Stimulated activated CD4-positive, alpha-beta T cell treated with anti-CD3 and anti-CD28 coated beads, Interleukin-15, amount 100 ng/mL, for 48 hours (primary cell): ENCODE measurements around the gene PAPPA2.
"Not testable (repeated sequence)": the region's sequence is repeated elsewhere in the genome, so short reads cannot be mapped to it uniquely, and the experiment has no call there.

Source experiments
- DNase-seq, 2 donors: peaks; one replicate each; pipeline ENCODE4 v3.0.0-alpha.2; 2020; ENCODE audit warnings: low read depth in 2 of 2

Gene PAPPA2

GRCh38 chr1:176603696-176604095, 140.7 kb downstream of the PAPPA2 start:
- DNase-seq: no peak

GRCh38 chr1:176604461-176604860, 141.5 kb downstream of the PAPPA2 start:
- DNase-seq: no peak

GRCh38 chr1:176605176-176605575, 142.2 kb downstream of the PAPPA2 start:
- no peak for DNase-seq

GRCh38 chr1:176609556-176610408, 146.8 kb downstream of the PAPPA2 start:
- no peak for DNase-seq

GRCh38 chr1:176612791-176613190, 149.8 kb downstream of the PAPPA2 start:
- DNase-seq: no peak

GRCh38 chr1:176617881-176618280, 154.9 kb downstream of the PAPPA2 start:
- no peak for DNase-seq

- DNase-seq: no peak
These were observed 156.3 kb downstream of the PAPPA2 start for GRCh38 chr1:176619261-176619660.

GRCh38 chr1:176625365-176625764, 162.4 kb downstream of the PAPPA2 start:
- no peak for DNase-seq

- no peak for DNase-seq
These were observed 163.6 kb downstream of the PAPPA2 start for GRCh38 chr1:176626572-176627061.

- DNase-seq: no peak
These were observed 165.8 kb downstream of the PAPPA2 start for GRCh38 chr1:176628775-176629174.

GRCh38 chr1:176634733-176635132, 171.8 kb downstream of the PAPPA2 start:
- DNase-seq: not testable (repeated sequence)

GRCh38 chr1:176638713-176639526, 175.9 kb downstream of the PAPPA2 start:
- no peak for DNase-seq

GRCh38 chr1:176643536-176643935, 180.6 kb downstream of the PAPPA2 start:
- no peak for DNase-seq

- DNase-seq: no peak
These were observed 185.6 kb downstream of the PAPPA2 start for GRCh38 chr1:176648556-176648955.

- no peak for DNase-seq
These were observed 193.5 kb downstream of the PAPPA2 start for GRCh38 chr1:176656257-176656995.

GRCh38 chr1:176669782-176670181, 206.8 kb downstream of the PAPPA2 start:
- no peak for DNase-seq

- no peak for DNase-seq
These were observed 207.9 kb downstream of the PAPPA2 start for GRCh38 chr1:176670853-176671252.

- DNase-seq: no peak
These were observed 220.0 kb downstream of the PAPPA2 start for GRCh38 chr1:176682830-176683535.

- DNase-seq: no peak
These were observed 228.6 kb downstream of the PAPPA2 start for GRCh38 chr1:176691251-176692228.

GRCh38 chr1:176692431-176692830, 229.5 kb downstream of the PAPPA2 start:
- no peak for DNase-seq
